ENCODE measurements around the gene F2R. TPM values are rescaled to one million over a fixed set of nuclear protein-coding genes. Genes with fewer than 3 reads are reported as not detected.
"Not testable (repeated sequence)": the region's sequence is repeated elsewhere in the genome, so short reads cannot be mapped to it uniquely, and the experiment has no call there.

The F2R gene
- total and polyA plus RNA-seq, 2 of the 13 experiments (the other 11 are each of a cell fraction or from before 2014, with no cell fraction given), result 8.3 to 12.3 TPM

DNA sequence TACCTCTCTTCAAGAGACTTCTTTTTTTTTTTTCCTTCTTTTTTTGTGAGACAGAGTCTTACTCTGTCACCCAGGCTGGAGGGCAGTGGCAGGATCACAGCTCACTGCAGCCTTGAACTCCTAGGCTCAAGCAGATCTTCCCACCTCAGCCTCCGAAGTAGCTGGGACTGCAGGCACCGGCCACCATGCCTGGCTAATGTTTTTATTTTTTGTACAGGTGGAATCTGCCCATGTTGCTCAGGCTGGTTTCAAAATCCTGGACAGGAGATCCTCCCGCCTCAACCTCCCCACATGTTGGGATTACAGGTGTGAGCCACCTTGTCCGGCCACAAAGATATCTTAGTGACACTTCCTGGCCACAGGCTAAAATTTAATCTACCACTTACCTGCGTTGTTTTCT lies 60.0 kb downstream of the F2R start:
- Histone ChIP-seq H3K27ac (ENCODE audit: extremely low read length, insufficient read depth, low read length) (no peak overlapping the region), H3K27me3 (ENCODE audit: control insufficient read depth in 1 of 2, insufficient read depth in 2 of 2, low read length in 2 of 2) (no peaks in the 10 kb centered on the region), H2AFZ (ENCODE audit: low read length) (no peak overlapping the region), H3K4me1 (ENCODE audit: insufficient read depth, low read length) (peaks cover 15% of the 10 kb centered on the region; the same call in 1 of the 2 replicates), H3K79me2 (ENCODE audit: insufficient read depth, low read length) (no peaks in the 10 kb centered on the region), H3K36me3 (replicated peaks in 1 of 2; ENCODE audit: control insufficient read depth in 1 of 2, insufficient read depth in 2 of 2, low read length in 2 of 2) (no peaks in the 10 kb centered on the region), H3K9me3 (ENCODE audit: low read length) (no peaks in the 10 kb centered on the region), H4K20me1 (ENCODE audit: insufficient read depth, low read length) (no peaks in the 10 kb centered on the region), H3K4me2 (ENCODE audit: low read depth, low read length) (no peak overlapping the region), H3K9ac (ENCODE audit: insufficient read depth, low read depth, low read length) (no peak overlapping the region), H3K4me3 (replicated peaks in 1 of 3; ENCODE audit: insufficient read depth in 1 of 3, low read depth in 2 of 3, low read length in 3 of 3) (no peak overlapping the region)
- ChIA-PET POLR2A (interaction anchor here (2.2 kb wide), 1 partner anchor 15 kb away, joined by 4 read pairs; no protein-coding TSS in a partner anchor), CTCF (ENCODE audit: low intra/inter-chr PET ratio, low total read pairs) (no interaction called here)
- FAIRE-seq (no peak), DNase-seq (ENCODE audit: low spot score) (no peak), ATAC-seq (no peak)
- no TSS peak for BruUV-seq (replicated peaks)
- 31% methylated on average over 5 of the region's 5 CpGs for WGBS (ENCODE audit: low lambda C conversion rate)
- intact Hi-C loops (cut with micrococcal nuclease; ENCODE audit: unreplicated experiment) (no loop called here), in situ Hi-C loops (cut with HindIII; ENCODE audit: extremely low pct_ligation_motif_present, low pct_unique_long_range_greater_than_20kb) (loop anchor here (5.0 kb wide), 2 partner anchors 59 to 174 kb away; partner anchors contain the start of gene F2R)
- TF ChIP-seq RFX1 (IDR thresholded peaks at IDR 0.05), result no peak
- TF ChIP-seq, protein P1, sequence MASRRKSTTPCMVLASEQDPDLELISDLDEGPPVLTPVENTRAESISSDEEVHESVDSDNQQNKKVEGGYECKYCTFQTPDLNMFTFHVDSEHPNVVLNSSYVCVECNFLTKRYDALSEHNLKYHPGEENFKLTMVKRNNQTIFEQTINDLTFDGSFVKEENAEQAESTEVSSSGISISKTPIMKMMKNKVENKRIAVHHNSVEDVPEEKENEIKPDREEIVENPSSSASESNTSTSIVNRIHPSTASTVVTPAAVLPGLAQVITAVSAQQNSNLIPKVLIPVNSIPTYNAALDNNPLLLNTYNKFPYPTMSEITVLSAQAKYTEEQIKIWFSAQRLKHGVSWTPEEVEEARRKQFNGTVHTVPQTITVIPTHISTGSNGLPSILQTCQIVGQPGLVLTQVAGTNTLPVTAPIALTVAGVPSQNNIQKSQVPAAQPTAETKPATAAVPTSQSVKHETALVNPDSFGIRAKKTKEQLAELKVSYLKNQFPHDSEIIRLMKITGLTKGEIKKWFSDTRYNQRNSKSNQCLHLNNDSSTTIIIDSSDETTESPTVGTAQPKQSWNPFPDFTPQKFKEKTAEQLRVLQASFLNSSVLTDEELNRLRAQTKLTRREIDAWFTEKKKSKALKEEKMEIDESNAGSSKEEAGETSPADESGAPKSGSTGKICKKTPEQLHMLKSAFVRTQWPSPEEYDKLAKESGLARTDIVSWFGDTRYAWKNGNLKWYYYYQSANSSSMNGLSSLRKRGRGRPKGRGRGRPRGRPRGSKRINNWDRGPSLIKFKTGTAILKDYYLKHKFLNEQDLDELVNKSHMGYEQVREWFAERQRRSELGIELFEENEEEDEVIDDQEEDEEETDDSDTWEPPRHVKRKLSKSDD (CRISPR knock-in tag; IDR thresholded peaks at IDR 0.05; ENCODE audit: low read depth), result no peak

DNA sequence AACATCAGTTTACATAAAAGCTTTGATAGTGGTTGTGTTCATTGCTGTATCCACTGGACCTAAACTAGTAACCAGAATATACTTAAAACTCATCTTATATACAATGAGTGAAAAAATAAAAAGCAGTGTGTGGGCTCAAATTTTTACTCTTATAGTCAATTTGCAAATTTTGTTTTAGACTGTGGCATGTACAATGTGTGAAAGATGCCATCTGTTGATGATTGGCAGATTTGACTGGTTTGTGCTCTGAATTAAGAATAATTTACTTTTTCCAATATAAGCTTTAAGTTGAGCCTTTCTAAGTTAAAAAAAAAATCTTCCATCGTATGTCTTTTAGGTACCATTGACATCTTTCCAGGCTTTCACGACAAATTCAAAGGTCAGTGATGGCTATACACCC lies 60.5 kb downstream of the F2R start:
- 0% methylated on average over 2 of the region's 2 CpGs for WGBS (ENCODE audit: low lambda C conversion rate)
- peaks cover 11% of the 10 kb centered on the region; the same call in 1 of the 2 replicates for H3K4me1 ChIP-seq (ENCODE audit: insufficient read depth, low read length)
- ChIA-PET CTCF (ENCODE audit: low intra/inter-chr PET ratio, low total read pairs) (no interaction called here), POLR2A (interaction anchor here (0.8 to 2.2 kb wide), 2 partner anchors 14 to 29 kb away, joined by 3 to 4 read pairs; no protein-coding TSS in a partner anchor)
- H3K4me2 ChIP-seq (ENCODE audit: low read depth, low read length), result no peak overlapping the region
- H3K27me3 ChIP-seq (ENCODE audit: control insufficient read depth in 1 of 2, insufficient read depth in 2 of 2, low read length in 2 of 2), result no peaks in the 10 kb centered on the region
- no peak overlapping the region for H3K9ac ChIP-seq (ENCODE audit: insufficient read depth, low read depth, low read length)
- no peaks in the 10 kb centered on the region for H4K20me1 ChIP-seq (ENCODE audit: insufficient read depth, low read length)
- H3K36me3 ChIP-seq (replicated peaks in 1 of 2; ENCODE audit: control insufficient read depth in 1 of 2, insufficient read depth in 2 of 2, low read length in 2 of 2), result no peaks in the 10 kb centered on the region
- no peak for FAIRE-seq
- H3K9me3 ChIP-seq (ENCODE audit: low read length), result no peaks in the 10 kb centered on the region
- no peak overlapping the region for H3K4me3 ChIP-seq (replicated peaks in 1 of 3; ENCODE audit: insufficient read depth in 1 of 3, low read depth in 2 of 3, low read length in 3 of 3)
- in situ Hi-C loops (cut with HindIII; ENCODE audit: extremely low pct_ligation_motif_present, low pct_unique_long_range_greater_than_20kb), result loop anchor here (5.0 kb wide), 2 partner anchors 59 to 174 kb away; partner anchors contain the start of gene F2R
- ATAC-seq, result no peak
- H3K79me2 ChIP-seq (ENCODE audit: insufficient read depth, low read length), result no peaks in the 10 kb centered on the region
- H3K27ac ChIP-seq (ENCODE audit: extremely low read length, insufficient read depth, low read length), result no peak overlapping the region
- H2AFZ ChIP-seq (ENCODE audit: low read length), result no peak overlapping the region
- no peak for TF ChIP-seq ZFP62 (CRISPR knock-in tag; IDR thresholded peaks at IDR 0.05)
- no peak for TF ChIP-seq ZNF205 (CRISPR knock-in tag; IDR thresholded peaks at IDR 0.05)
- TF ChIP-seq ZNF773 (CRISPR knock-in tag; IDR thresholded peaks at IDR 0.05; ENCODE audit: borderline replicate concordance), result no peak
- TF ChIP-seq, protein P2, sequence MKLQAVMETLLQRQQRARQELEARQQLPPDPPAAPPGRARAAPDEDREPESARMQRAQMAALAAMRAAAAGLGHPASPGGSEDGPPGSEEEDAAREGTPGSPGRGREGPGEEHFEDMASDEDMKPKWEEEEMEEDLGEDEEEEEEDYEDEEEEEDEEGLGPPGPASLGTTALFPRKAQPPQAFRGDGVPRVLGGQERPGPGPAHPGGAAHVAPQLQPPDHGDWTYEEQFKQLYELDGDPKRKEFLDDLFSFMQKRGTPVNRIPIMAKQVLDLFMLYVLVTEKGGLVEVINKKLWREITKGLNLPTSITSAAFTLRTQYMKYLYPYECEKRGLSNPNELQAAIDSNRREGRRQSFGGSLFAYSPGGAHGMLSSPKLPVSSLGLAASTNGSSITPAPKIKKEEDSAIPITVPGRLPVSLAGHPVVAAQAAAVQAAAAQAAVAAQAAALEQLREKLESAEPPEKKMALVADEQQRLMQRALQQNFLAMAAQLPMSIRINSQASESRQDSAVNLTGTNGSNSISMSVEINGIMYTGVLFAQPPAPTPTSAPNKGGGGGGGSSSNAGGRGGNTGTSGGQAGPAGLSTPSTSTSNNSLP (IDR thresholded peaks at IDR 0.05; ENCODE audit: low read depth, low read length), result no peak
- DNase-seq (ENCODE audit: low spot score), result no peak
- intact Hi-C loops (cut with micrococcal nuclease; ENCODE audit: unreplicated experiment), result no loop called here
- BruUV-seq (replicated peaks), result no TSS peak

DNA sequence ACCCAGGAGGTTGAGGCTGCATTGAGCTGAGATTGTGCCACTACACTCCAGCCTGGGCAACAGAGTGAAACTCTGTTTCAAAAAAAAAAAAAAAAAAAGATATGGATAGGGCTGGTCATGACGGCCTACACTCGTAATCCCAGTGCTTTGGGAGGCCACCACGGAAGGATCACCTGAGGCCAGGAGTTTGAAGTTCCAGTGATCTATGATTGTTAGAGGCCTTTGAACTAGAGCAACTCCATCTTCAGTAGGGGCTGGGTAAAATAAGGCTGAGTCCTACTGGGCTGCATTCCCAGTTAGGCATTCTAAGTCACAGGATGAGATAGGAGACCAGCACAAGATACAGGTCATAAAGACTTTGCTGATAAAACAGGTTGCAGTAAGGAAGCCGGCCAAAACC lies 64.7 kb downstream of the F2R start:
- H2AFZ ChIP-seq (ENCODE audit: low read length); BruUV-seq (replicated peaks); H3K4me2 ChIP-seq (ENCODE audit: low read depth, low read length); H3K27ac ChIP-seq (ENCODE audit: extremely low read length, insufficient read depth, low read length); H3K27me3 ChIP-seq (ENCODE audit: control insufficient read depth in 1 of 2, insufficient read depth in 2 of 2, low read length in 2 of 2); H4K20me1 ChIP-seq (ENCODE audit: insufficient read depth, low read length); H3K9me3 ChIP-seq (ENCODE audit: low read length); FAIRE-seq; ATAC-seq; H3K36me3 ChIP-seq (replicated peaks in 1 of 2; ENCODE audit: control insufficient read depth in 1 of 2, insufficient read depth in 2 of 2, low read length in 2 of 2); H3K79me2 ChIP-seq (ENCODE audit: insufficient read depth, low read length); DNase-seq (ENCODE audit: low spot score); H3K9ac ChIP-seq (ENCODE audit: insufficient read depth, low read depth, low read length); intact Hi-C loops (cut with micrococcal nuclease; ENCODE audit: unreplicated experiment); H3K4me3 ChIP-seq (replicated peaks in 1 of 3; ENCODE audit: insufficient read depth in 1 of 3, low read depth in 2 of 3, low read length in 3 of 3); in situ Hi-C loops (cut with HindIII; ENCODE audit: extremely low pct_ligation_motif_present, low pct_unique_long_range_greater_than_20kb); POLR2A ChIA-PET; CTCF ChIA-PET (ENCODE audit: low intra/inter-chr PET ratio, low total read pairs): not testable (repeated sequence)
- H3K4me1 ChIP-seq (ENCODE audit: insufficient read depth, low read length), result peaks cover 18% of the 10 kb centered on the region
- WGBS (ENCODE audit: low lambda C conversion rate), result 37% methylated on average over 4 of the region's 4 CpGs
